Panc1 (cell line): ENCODE results near the gene PDZK1IP1. TPM values are rescaled to one million over a fixed set of nuclear protein-coding genes. Genes with fewer than 3 reads are reported as not detected.

Experiments
- ATAC-seq: fragments of 200-7000 bp; cut with Tn5 transposase; 2 replicates; pipeline ENCODE4 v1.9.1; 2020; ENCODE audit warnings: mild to moderate bottlenecking, moderate library complexity
- BruUV-seq: library from RNA; stranded (reverse); fragments of 400-500 nt; replicated peaks from 2 replicates; lab custom pipeline; 2021; lab: Mats Ljungman, UMichigan
- CTCF ChIA-PET: fragments of 300-600 bp; sonication (Branson Sonifier 250); formaldehyde crosslinking; loops from one replicate; lab custom pipeline; 2022; ENCODE audit warnings: antibody characterized with exemption; lab: Charles Lee
- POLR2A ChIA-PET: fragments of 300-600 bp; sonication (Branson Sonifier 250); formaldehyde crosslinking; loops from one replicate; lab custom pipeline; 2022; ENCODE audit warnings: antibody characterized with exemption; lab: Charles Lee
- DNase-seq: peaks from one replicate; pipeline ENCODE4 v3.0.0-alpha.2; 2010; ENCODE audit warnings: low read depth, low spot score
- H3K27ac ChIP-seq: 2 replicates; pipeline ENCODE4 v1.5.1; 2011; ENCODE audit warnings: mild to moderate bottlenecking, low read length, inconsistent platforms
- H3K27me3 ChIP-seq: fragments of 200-500 bp; sonication (Bioruptor generic); 2 replicates; pipeline ENCODE4 v1.6.0; 2014; ENCODE audit warnings: low read length, inconsistent platforms; ENCODE audit not compliant: control insufficient read depth, insufficient read depth
- H3K36me3 ChIP-seq: fragments of 200-500 bp; sonication (Bioruptor generic); 2 replicates; pipeline ENCODE4 v1.5.1; 2014; ENCODE audit warnings: inconsistent platforms, mild to moderate bottlenecking, low read length, moderate library complexity; ENCODE audit not compliant: control insufficient read depth, insufficient read depth
- H3K4me1 ChIP-seq: 2 replicates; pipeline ENCODE4 v1.5.1; 2011; ENCODE audit warnings: inconsistent platforms, mild to moderate bottlenecking, low read length, moderate library complexity; ENCODE audit not compliant: control insufficient read depth, insufficient read depth
- H3K4me3 ChIP-seq, 2 experiments: 2 replicates each; pipeline ENCODE4 v1.5.1; 2011 to 2012; ENCODE audit warnings: low read depth in 2 of 2, low read length in 2 of 2, mild to moderate bottlenecking in 2 of 2, inconsistent platforms in 1 of 2, moderate library complexity in 1 of 2
- H3K9me3 ChIP-seq: fragments of 200-500 bp; sonication (Bioruptor generic); 2 replicates; pipeline ENCODE4 v1.5.1; 2014; ENCODE audit warnings: low read depth, mild to moderate bottlenecking, inconsistent platforms, low read length, moderate library complexity; ENCODE audit not compliant: control insufficient read depth, insufficient read depth
- POLR2AphosphoS5 ChIP-seq: IDR thresholded peaks from 2 replicates; pipeline ENCODE4 v1.6.1; 2012; ENCODE audit warnings: mild to moderate bottlenecking, low read depth, low read length, moderate library complexity
- SIN3A ChIP-seq: IDR thresholded peaks from 2 replicates; pipeline ENCODE4 v1.6.1; 2012; ENCODE audit warnings: low read depth, mild to moderate bottlenecking, low read length, moderate library complexity, borderline replicate concordance; ENCODE audit not compliant: insufficient read depth
- TCF7L2 ChIP-seq: IDR thresholded peaks from 2 replicates; pipeline ENCODE4 v1.6.1; 2011; ENCODE audit warnings: mild to moderate bottlenecking, low read depth, low read length, inconsistent platforms
- in situ Hi-C: cut with HindIII; loops from 2 replicates; pipeline ENCODE4 v1.10.0; 2016; ENCODE audit warnings: low sequenced_read_pairs, low pct_unique_long_range_greater_than_20kb
- intact Hi-C: fragments of 100-400 bp; cut with micrococcal nuclease; formaldehyde crosslinking; loops from one replicate; pipeline ENCODE4 v1.10.0; 2022; ENCODE audit not compliant: unreplicated experiment
- total RNA-seq: library from RNA; stranded (reverse); gene quantifications from one replicate; pipeline ENCODE4 v1.2.1, GENCODE V29; 2021; ENCODE audit not compliant: unreplicated experiment
- TF ChIP-seq, protein P1 (sequence below), 2 experiments: IDR thresholded peaks; 2 replicates each; pipeline ENCODE4 v1.6.1; 2011 to 2012; ENCODE audit warnings: low read depth in 2 of 2, control low read depth in 1 of 2, low read length in 1 of 2, mild to moderate bottlenecking in 1 of 2, moderate library complexity in 1 of 2; ENCODE audit not compliant: insufficient read depth in 1 of 2
- TF ChIP-seq, protein P2 (sequence below): fragments of 450-650 bp; IDR thresholded peaks from 2 replicates; pipeline ENCODE4 v1.5.1; 2017; ENCODE audit warnings: mild to moderate bottlenecking

Gene PDZK1IP1
- total RNA-seq, 1 experiment from 2014 or later: not detected

DNA sequence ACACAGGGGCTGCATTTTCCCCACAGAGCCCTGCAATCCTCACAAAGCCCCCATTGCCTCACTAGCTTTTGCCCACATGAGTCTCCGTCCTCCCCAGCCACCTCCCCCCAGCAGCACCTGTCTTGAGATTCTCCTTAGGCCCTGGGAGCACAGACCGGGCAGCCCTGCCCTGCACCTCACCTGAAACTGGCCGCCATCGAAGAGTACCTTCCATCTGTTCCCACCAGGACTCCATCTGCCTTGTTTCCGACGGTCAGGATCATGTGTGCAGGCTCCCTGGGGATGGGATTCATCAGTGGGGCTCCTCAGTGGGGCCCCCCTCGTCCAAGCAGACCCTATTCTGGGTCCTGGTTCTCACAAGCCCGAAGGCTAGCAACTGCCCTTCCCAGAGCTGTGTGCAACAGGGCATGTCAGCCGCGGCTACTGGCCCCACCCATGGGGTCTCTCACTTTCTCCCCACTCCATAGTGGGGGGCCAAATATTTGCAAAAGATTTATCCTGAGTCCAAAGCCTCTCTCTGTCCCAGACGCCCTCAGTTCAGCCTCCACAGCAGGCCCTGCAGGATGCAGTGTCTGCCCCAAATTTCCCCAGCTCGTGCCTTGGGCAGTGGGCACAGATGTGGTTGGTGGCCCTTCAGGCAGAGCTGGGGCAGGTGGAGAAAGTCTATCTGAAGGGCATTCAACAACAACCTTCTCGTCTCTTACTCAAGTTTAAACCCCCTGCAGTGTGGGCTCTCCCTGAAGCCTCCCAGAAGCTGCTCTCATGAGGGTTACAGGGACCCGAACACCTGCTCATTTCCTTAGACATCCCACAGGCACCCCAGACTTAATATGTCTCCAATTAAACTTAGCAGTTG, 4.8 kb downstream of the PDZK1IP1 start:
- DNase-seq (no peak), ATAC-seq (no peak)
- Histone ChIP-seq H3K36me3 (no peaks in the 10 kb centered on the region), H3K27me3 (no peaks in the 10 kb centered on the region), H3K4me1 (no peaks in the 10 kb centered on the region), H3K4me3 (no peak overlapping the region), H3K9me3 (no peaks in the 10 kb centered on the region), H3K27ac (no peak overlapping the region)
- in situ Hi-C loops: no loop called here
- intact Hi-C loops: no loop called here
- TF ChIP-seq TCF7L2 (no peak), SIN3A (no peak), POLR2AphosphoS5 (no peak)
- TF ChIP-seq, protein P1, sequence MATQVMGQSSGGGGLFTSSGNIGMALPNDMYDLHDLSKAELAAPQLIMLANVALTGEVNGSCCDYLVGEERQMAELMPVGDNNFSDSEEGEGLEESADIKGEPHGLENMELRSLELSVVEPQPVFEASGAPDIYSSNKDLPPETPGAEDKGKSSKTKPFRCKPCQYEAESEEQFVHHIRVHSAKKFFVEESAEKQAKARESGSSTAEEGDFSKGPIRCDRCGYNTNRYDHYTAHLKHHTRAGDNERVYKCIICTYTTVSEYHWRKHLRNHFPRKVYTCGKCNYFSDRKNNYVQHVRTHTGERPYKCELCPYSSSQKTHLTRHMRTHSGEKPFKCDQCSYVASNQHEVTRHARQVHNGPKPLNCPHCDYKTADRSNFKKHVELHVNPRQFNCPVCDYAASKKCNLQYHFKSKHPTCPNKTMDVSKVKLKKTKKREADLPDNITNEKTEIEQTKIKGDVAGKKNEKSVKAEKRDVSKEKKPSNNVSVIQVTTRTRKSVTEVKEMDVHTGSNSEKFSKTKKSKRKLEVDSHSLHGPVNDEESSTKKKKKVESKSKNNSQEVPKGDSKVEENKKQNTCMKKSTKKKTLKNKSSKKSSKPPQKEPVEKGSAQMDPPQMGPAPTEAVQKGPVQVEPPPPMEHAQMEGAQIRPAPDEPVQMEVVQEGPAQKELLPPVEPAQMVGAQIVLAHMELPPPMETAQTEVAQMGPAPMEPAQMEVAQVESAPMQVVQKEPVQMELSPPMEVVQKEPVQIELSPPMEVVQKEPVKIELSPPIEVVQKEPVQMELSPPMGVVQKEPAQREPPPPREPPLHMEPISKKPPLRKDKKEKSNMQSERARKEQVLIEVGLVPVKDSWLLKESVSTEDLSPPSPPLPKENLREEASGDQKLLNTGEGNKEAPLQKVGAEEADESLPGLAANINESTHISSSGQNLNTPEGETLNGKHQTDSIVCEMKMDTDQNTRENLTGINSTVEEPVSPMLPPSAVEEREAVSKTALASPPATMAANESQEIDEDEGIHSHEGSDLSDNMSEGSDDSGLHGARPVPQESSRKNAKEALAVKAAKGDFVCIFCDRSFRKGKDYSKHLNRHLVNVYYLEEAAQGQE (IDR thresholded peaks at IDR 0.05; ENCODE audit: insufficient read depth in 1 of 2, low read depth in 2 of 2, low read length in 1 of 2): no peak
- TF ChIP-seq, protein P2, sequence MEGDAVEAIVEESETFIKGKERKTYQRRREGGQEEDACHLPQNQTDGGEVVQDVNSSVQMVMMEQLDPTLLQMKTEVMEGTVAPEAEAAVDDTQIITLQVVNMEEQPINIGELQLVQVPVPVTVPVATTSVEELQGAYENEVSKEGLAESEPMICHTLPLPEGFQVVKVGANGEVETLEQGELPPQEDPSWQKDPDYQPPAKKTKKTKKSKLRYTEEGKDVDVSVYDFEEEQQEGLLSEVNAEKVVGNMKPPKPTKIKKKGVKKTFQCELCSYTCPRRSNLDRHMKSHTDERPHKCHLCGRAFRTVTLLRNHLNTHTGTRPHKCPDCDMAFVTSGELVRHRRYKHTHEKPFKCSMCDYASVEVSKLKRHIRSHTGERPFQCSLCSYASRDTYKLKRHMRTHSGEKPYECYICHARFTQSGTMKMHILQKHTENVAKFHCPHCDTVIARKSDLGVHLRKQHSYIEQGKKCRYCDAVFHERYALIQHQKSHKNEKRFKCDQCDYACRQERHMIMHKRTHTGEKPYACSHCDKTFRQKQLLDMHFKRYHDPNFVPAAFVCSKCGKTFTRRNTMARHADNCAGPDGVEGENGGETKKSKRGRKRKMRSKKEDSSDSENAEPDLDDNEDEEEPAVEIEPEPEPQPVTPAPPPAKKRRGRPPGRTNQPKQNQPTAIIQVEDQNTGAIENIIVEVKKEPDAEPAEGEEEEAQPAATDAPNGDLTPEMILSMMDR: no peak
- POLR2A ChIA-PET: no interaction called here
- no TSS peak for BruUV-seq
- CTCF ChIA-PET: no interaction called here

DNA sequence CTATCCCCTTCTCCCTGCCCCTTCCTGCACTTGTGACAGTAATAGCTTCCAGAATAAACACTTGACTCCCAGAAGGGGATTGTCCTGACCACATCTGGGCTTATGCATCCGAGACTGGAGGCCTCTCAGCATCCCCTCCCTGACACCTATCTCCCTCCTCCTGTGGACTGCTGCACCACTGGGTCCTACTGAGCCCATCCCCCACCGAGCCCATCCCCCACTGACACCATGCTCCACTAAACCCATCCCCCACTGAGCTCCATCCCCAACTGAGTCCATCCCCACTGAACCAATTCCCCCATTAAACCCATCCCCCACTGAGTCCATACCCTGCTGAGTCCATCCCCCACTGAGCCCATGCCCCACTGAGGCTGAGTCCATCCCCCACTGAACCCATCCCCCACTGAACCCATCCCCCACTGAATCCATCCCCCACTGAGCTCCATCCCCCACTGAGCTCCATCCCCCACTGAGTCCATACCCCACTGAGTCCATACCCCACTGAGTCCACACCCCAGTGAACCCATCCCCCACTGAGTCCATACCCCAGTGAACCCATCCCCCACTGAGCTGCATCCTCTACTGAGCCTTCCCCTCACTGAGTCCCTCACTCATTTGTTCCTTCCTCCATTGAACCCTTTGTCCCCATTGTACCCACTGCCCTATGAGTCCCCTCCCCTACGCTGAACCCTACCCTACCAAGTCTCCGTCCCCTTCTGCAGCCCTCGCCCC, 5.6 kb downstream of the PDZK1IP1 start:
- TF ChIP-seq, protein P2: no peak
- no peak for TF ChIP-seq SIN3A
- TF ChIP-seq, protein P1 (IDR thresholded peaks at IDR 0.05; ENCODE audit: insufficient read depth in 1 of 2, low read depth in 2 of 2, low read length in 1 of 2): no peak
- H3K4me1 ChIP-seq: no peaks in the 10 kb centered on the region
- no peak overlapping the region for H3K4me3 ChIP-seq
- H3K36me3 ChIP-seq: no peaks in the 10 kb centered on the region
- H3K9me3 ChIP-seq: no peaks in the 10 kb centered on the region
- ATAC-seq (no peak), DNase-seq (no peak)
- ChIA-PET CTCF (no interaction called here), POLR2A (no interaction called here)
- H3K27ac ChIP-seq: no peak overlapping the region
- no TSS peak for BruUV-seq
- intact Hi-C loops: no loop called here
- H3K27me3 ChIP-seq: no peaks in the 10 kb centered on the region
- in situ Hi-C loops: no loop called here
